SK-N-SH (cell line): ENCODE results near the gene TMTC2. TPM values are rescaled to one million over a fixed set of nuclear protein-coding genes. Genes with fewer than 3 reads are reported as not detected.

Experiments used
- CHD2 ChIP-seq: fragments of 150-350 bp; IDR thresholded peaks from 2 replicates; pipeline ENCODE4 v1.6.1; 2018; ENCODE audit warnings: low read length; ENCODE audit not compliant: partially characterized antibody
- EP300 ChIP-seq, 2 experiments: IDR thresholded peaks; 2 replicates each; pipeline versions ENCODE4 v1.4.0 to v1.6.1; 2012; ENCODE audit warnings: borderline replicate concordance in 1 of 2, low read depth in 1 of 2, low read length in 1 of 2
- EZH2phosphoT487 ChIP-seq: fragments of 200-600 bp; sonication (generic); IDR thresholded peaks from 2 replicates; pipeline ENCODE4 v1.6.1; 2017; ENCODE audit warnings: low read depth, mixed run types, mild to moderate bottlenecking, antibody characterized with exemption, moderate library complexity, borderline replicate concordance
- FOSL2 ChIP-seq: IDR thresholded peaks from 2 replicates; pipeline ENCODE4 v1.4.0; 2012; ENCODE audit warnings: low read depth, mild to moderate bottlenecking, moderate library complexity, borderline replicate concordance
- FOXJ3 ChIP-seq: sonication (generic); formaldehyde crosslinking; IDR thresholded peaks from 2 replicates; pipeline ENCODE4 v1.5.1; 2020; ENCODE audit warnings: mild to moderate bottlenecking, missing genetic modification reagents
- FOXM1 ChIP-seq: IDR thresholded peaks from 2 replicates; pipeline ENCODE4 v1.4.0; 2012; ENCODE audit warnings: low read depth, mild to moderate bottlenecking
- GATA2 ChIP-seq: sonication (generic); formaldehyde crosslinking; IDR thresholded peaks from 2 replicates; pipeline ENCODE4 v1.5.0; 2020; ENCODE audit warnings: mild to moderate bottlenecking, missing genetic modification reagents
- IRF3 ChIP-seq: fragments of 150-350 bp; IDR thresholded peaks from 2 replicates; pipeline ENCODE4 v1.6.1; 2016; ENCODE audit warnings: mild to moderate bottlenecking, low read depth, low read length
- JUND ChIP-seq: IDR thresholded peaks from 2 replicates; pipeline ENCODE4 v1.4.0; 2012
- MXI1 ChIP-seq: IDR thresholded peaks from 2 replicates; pipeline ENCODE4 v1.6.1; 2012; ENCODE audit warnings: mild to moderate bottlenecking, low read depth, low read length, improper control_type of control experiment
- NFIC ChIP-seq: IDR thresholded peaks from 2 replicates; pipeline ENCODE4 v1.4.0; 2012; ENCODE audit warnings: borderline replicate concordance
- NRF1 ChIP-seq: IDR thresholded peaks from 2 replicates; pipeline ENCODE4 v1.6.1; 2012; ENCODE audit warnings: low read depth, mild to moderate bottlenecking, low read length
- PBX3 ChIP-seq: IDR thresholded peaks from 2 replicates; pipeline ENCODE4; 2012
- POLR2AphosphoS5 ChIP-seq: IDR thresholded peaks from 2 replicates; pipeline ENCODE4 v1.6.1; 2012; ENCODE audit warnings: low read depth, low read length
- RFX5 ChIP-seq: IDR thresholded peaks from 2 replicates; pipeline ENCODE4 v1.6.1; 2012; ENCODE audit warnings: mild to moderate bottlenecking, improper control_type of control experiment, low read length
- RXRA ChIP-seq: IDR thresholded peaks from 2 replicates; pipeline ENCODE4 v1.4.0; 2012; ENCODE audit warnings: low read depth, mild to moderate bottlenecking, borderline replicate concordance
- SIN3A ChIP-seq: IDR thresholded peaks from 2 replicates; pipeline ENCODE4 v1.6.1; 2012; ENCODE audit warnings: low read depth, mild to moderate bottlenecking, low read length, moderate library complexity, borderline replicate concordance
- SMC3 ChIP-seq: IDR thresholded peaks from 2 replicates; pipeline ENCODE4 v1.6.1; 2012; ENCODE audit warnings: low read depth, low read length, improper control_type of control experiment
- TAF1 ChIP-seq: IDR thresholded peaks from 2 replicates; pipeline ENCODE4 v1.6.1; 2012; ENCODE audit warnings: low read depth, mild to moderate bottlenecking, low read length, moderate library complexity, borderline replicate concordance
- TEAD4 ChIP-seq: IDR thresholded peaks from 2 replicates; pipeline ENCODE4 v1.4.0; 2012; ENCODE audit warnings: mild to moderate bottlenecking, borderline replicate concordance; ENCODE audit not compliant: insufficient read depth
- USF1 ChIP-seq: IDR thresholded peaks from 2 replicates; pipeline ENCODE4 v1.4.0; 2012; ENCODE audit warnings: low read depth, borderline replicate concordance
- YY1 ChIP-seq: IDR thresholded peaks from 2 replicates; pipeline ENCODE4 v1.4.0; 2012; ENCODE audit warnings: low read depth, mild to moderate bottlenecking
- polyA plus RNA-seq, 3 experiments: library from polyadenylated mRNA; depleted of rRNA; stranded (reverse); fragments of >200 nt; gene quantifications; 2 replicates each; pipeline ENCODE4 v1.2.3, GENCODE V29; 2012
- TF ChIP-seq, protein P1 (sequence below): fragments of 150-350 bp; IDR thresholded peaks from 2 replicates; pipeline ENCODE4 v1.6.1; 2017; ENCODE audit warnings: antibody characterized with exemption, low read length, low read depth, borderline replicate concordance
- TF ChIP-seq, protein P2 (sequence below): fragments of 200-600 bp; sonication (generic); IDR thresholded peaks from 2 replicates; pipeline ENCODE4 v1.6.1; 2017; ENCODE audit warnings: antibody characterized with exemption, mild to moderate bottlenecking, moderate library complexity
- TF ChIP-seq, protein P3 (sequence below): IDR thresholded peaks from 2 replicates; pipeline ENCODE4 v1.4.0; 2012; ENCODE audit warnings: low read depth

Gene TMTC2
- polyA plus RNA-seq, 1 of the 3 experiments (the other 2 are of a cell fraction) = 4.1 TPM

DNA sequence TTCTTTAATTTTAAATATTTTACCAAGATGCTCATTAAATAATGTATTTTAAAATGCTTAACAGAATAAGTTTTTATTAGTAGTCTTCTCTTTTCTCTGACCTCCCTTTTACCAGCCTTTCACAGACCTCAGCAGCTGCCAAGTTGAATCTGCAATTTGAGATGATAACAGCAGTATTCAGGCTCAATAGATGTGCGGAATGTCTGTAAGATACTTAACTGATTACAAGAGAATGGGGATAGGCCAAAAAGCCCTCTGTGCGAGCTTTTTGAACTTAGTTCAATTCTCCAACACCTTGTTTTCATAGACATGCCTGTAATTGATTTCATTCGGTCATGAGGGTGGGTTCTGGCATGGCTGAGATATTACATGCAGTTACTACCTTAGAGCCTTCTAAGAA is 277.2 kb downstream of the TMTC2 start (continued):
- TF ChIP-seq RFX5 (no peak), MXI1 (no peak), FOSL2 (no peak), IRF3 (no peak), TAF1 (no peak), RXRA (no peak), GATA2 (CRISPR knock-in tag) (peak; percentile 60), JUND (no peak), YY1 (no peak), FOXJ3 (no peak), POLR2AphosphoS5 (no peak), EZH2phosphoT487 (no peak), TEAD4 (no peak), FOXM1 (no peak), USF1 (no peak), NFIC (no peak), NRF1 (no peak), EP300 (IDR thresholded peaks at IDR 0.05; ENCODE audit: borderline replicate concordance in 1 of 2, low read depth in 1 of 2, low read length in 1 of 2) (peak; percentile 4 to 30; a peak in 2 of 4 replicates), PBX3 (peak; percentile 44; the same call in 1 of the 2 replicates), CHD2 (no peak), SIN3A (no peak), SMC3 (no peak)
- TF ChIP-seq, protein P1, sequence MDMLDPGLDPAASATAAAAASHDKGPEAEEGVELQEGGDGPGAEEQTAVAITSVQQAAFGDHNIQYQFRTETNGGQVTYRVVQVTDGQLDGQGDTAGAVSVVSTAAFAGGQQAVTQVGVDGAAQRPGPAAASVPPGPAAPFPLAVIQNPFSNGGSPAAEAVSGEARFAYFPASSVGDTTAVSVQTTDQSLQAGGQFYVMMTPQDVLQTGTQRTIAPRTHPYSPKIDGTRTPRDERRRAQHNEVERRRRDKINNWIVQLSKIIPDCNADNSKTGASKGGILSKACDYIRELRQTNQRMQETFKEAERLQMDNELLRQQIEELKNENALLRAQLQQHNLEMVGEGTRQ = no peak
- TF ChIP-seq, protein P2, sequence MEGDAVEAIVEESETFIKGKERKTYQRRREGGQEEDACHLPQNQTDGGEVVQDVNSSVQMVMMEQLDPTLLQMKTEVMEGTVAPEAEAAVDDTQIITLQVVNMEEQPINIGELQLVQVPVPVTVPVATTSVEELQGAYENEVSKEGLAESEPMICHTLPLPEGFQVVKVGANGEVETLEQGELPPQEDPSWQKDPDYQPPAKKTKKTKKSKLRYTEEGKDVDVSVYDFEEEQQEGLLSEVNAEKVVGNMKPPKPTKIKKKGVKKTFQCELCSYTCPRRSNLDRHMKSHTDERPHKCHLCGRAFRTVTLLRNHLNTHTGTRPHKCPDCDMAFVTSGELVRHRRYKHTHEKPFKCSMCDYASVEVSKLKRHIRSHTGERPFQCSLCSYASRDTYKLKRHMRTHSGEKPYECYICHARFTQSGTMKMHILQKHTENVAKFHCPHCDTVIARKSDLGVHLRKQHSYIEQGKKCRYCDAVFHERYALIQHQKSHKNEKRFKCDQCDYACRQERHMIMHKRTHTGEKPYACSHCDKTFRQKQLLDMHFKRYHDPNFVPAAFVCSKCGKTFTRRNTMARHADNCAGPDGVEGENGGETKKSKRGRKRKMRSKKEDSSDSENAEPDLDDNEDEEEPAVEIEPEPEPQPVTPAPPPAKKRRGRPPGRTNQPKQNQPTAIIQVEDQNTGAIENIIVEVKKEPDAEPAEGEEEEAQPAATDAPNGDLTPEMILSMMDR = no peak
- TF ChIP-seq, protein P3, sequence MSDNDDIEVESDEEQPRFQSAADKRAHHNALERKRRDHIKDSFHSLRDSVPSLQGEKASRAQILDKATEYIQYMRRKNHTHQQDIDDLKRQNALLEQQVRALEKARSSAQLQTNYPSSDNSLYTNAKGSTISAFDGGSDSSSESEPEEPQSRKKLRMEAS = no peak
